GM12874 (cell line): ENCODE results near the gene ARL2.

Source experiments
- CTCF ChIP-seq: IDR thresholded peaks from 2 replicates; pipeline ENCODE4 v1.5.1; 2011; ENCODE audit warnings: low read depth, mild to moderate bottlenecking, control low read depth, low read length, moderate library complexity; ENCODE audit not compliant: insufficient read depth

Gene ARL2

GRCh38 chr11:64987998-64988854 lies 25.7 kb upstream of the ARL2 start:
- no peak for TF ChIP-seq CTCF

GRCh38 chr11:64989416-64989815 lies 24.5 kb upstream of the ARL2 start:
- no peak for TF ChIP-seq CTCF

- TF ChIP-seq CTCF, result no peak
Observed at GRCh38 chr11:64990222-64990923, 23.6 kb upstream of the ARL2 start.

GRCh38 chr11:64994318-64994717 lies 19.6 kb upstream of the ARL2 start:
- TF ChIP-seq CTCF, result no peak

GRCh38 chr11:64996327-64996709 lies 17.6 kb upstream of the ARL2 start:
- TF ChIP-seq CTCF, result no peak

- TF ChIP-seq CTCF, result peak; percentile 37; the same call in 1 of the 2 replicates
Observed at GRCh38 chr11:64996710-64997380, 17.1 kb upstream of the ARL2 start, which contains the start of gene BATF2. Gene BATF2 (minus strand): TSS chr11:64996971. CDS start chr11:64996914, 57 bp downstream.

GRCh38 chr11:64998141-64998540 lies 15.8 kb upstream of the ARL2 start:
- no peak for TF ChIP-seq CTCF
